ENCODE results near the gene NUP210. TPM values are rescaled to one million over a fixed set of nuclear protein-coding genes. Genes with fewer than 3 reads are reported as not detected.

The NUP210 gene
- total RNA-seq, 1 donor from 2014 or later: 3.0 TPM

DNA sequence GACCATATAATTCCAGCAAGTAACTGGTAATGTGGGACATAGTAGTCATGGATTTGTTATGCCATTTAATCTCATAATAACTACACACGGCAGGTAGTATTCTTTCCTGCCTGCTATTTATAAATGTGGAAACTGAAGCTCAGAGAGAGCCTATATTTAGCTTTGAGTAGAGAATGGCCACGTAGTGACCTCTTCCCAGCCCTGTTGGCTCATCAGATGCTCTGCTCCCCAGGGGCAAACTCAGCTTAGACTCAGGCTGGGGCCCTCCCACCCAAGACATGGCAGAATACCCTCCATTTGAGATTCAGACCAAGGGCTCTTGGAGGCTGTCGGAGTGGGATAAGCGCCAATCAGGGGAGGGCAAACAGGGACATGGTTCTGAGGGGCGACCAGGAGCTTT lies 42.7 kb upstream of the NUP210 start:
- TF ChIP-seq, protein P1, sequence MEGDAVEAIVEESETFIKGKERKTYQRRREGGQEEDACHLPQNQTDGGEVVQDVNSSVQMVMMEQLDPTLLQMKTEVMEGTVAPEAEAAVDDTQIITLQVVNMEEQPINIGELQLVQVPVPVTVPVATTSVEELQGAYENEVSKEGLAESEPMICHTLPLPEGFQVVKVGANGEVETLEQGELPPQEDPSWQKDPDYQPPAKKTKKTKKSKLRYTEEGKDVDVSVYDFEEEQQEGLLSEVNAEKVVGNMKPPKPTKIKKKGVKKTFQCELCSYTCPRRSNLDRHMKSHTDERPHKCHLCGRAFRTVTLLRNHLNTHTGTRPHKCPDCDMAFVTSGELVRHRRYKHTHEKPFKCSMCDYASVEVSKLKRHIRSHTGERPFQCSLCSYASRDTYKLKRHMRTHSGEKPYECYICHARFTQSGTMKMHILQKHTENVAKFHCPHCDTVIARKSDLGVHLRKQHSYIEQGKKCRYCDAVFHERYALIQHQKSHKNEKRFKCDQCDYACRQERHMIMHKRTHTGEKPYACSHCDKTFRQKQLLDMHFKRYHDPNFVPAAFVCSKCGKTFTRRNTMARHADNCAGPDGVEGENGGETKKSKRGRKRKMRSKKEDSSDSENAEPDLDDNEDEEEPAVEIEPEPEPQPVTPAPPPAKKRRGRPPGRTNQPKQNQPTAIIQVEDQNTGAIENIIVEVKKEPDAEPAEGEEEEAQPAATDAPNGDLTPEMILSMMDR (IDR thresholded peaks at IDR 0.05; ENCODE audit: unreplicated experiment): no peak
- Mint-ChIP-seq H3K9me3 (ENCODE audit: unreplicated experiment) (no peaks in the 10 kb centered on the region), H3K36me3 (ENCODE audit: low read depth, unreplicated experiment) (no peaks in the 10 kb centered on the region), H3K4me3 (ENCODE audit: unreplicated experiment) (no peak overlapping the region), H3K4me1 (ENCODE audit: unreplicated experiment) (no peaks in the 10 kb centered on the region), H3K27ac (ENCODE audit: unreplicated experiment) (no peak overlapping the region), H3K27me3 (ENCODE audit: unreplicated experiment) (no peaks in the 10 kb centered on the region)
- DNase-seq (ENCODE audit: low spot score): no peak

DNA sequence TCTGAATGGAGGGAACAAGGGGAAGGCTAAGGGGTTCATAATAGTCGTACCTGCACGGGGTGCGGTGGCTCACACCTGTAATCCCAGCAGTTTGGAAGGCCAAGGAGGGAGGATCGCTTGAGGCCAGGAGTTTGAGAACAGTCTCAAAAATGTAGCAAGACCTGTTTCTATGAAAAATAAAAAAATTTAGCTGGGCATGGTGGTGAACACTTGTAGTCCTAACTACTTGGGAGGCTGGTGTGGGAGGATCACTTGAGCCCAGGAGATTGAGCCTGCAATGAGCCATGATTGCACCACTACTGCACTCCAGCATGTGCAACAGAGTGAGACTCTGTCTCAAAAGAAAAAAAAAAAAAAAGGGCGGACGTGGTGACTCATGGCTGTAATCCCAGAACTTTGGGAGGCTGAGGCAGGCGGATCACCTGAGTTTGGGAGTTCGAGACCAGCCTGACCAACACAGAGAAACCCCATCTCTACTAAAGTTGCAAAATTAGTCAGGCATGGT lies 42.1 kb upstream of the NUP210 start:
- no peak for DNase-seq (ENCODE audit: low spot score)
- no peaks in the 10 kb centered on the region for H3K9me3 Mint-ChIP-seq (ENCODE audit: unreplicated experiment)
- TF ChIP-seq, protein P1 (IDR thresholded peaks at IDR 0.05; ENCODE audit: unreplicated experiment): no peak
- no peak overlapping the region for H3K27ac Mint-ChIP-seq (ENCODE audit: unreplicated experiment)
- no peaks in the 10 kb centered on the region for H3K27me3 Mint-ChIP-seq (ENCODE audit: unreplicated experiment)
- no peaks in the 10 kb centered on the region for H3K4me1 Mint-ChIP-seq (ENCODE audit: unreplicated experiment)
- no peak overlapping the region for H3K4me3 Mint-ChIP-seq (ENCODE audit: unreplicated experiment)
- H3K36me3 Mint-ChIP-seq (ENCODE audit: low read depth, unreplicated experiment): no peaks in the 10 kb centered on the region

DNA sequence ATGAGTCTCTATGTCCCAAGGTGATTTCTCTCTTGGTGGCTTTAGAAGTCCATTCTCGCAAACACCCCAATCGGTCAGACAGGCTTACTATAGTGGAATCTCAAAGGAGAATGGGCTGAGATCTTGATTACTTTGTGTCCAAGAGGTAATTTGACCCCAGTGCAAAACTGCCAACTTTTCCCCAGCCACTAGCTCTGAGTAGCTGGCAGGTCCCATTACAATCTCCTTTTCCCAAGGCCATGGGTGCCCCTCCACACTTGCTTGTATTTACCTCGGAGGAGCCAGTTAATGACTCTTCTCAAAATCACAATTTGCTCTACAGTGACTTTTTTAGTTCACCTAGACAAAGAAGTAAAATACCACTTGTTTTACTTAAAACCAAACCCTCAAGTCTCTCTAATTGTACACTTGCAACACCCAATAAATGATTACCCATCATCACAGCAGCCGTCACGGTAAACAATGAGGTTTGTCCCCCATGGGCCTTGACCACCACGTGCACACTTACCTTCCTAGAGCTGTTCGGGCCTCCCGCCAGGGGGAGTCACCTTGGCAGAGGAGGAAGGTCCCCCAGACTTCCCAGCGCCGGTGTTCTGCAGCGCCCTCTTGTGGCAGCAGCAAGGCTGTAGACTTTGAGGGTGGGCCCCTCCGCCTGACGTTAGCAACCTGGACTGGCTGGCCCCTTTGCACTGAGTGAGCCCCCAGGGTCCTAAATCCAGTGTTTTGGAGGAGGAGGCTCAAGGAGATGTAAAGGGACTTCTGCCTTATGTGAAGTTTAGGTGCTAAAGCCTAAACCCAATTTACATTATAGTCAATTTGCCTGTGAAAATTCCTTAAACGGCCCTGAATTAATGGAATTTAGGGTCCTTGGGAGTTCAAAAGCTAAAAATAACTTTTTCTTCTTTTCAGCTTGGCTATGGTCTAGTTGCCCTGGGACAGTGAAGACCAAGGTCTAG lies 41.3 kb upstream of the NUP210 start:
- no peaks in the 10 kb centered on the region for H3K9me3 Mint-ChIP-seq (ENCODE audit: unreplicated experiment)
- no peak overlapping the region for H3K27ac Mint-ChIP-seq (ENCODE audit: unreplicated experiment)
- H3K4me1 Mint-ChIP-seq (ENCODE audit: unreplicated experiment): no peaks in the 10 kb centered on the region
- H3K36me3 Mint-ChIP-seq (ENCODE audit: low read depth, unreplicated experiment): no peaks in the 10 kb centered on the region
- no peaks in the 10 kb centered on the region for H3K27me3 Mint-ChIP-seq (ENCODE audit: unreplicated experiment)
- DNase-seq (ENCODE audit: low spot score): peak; percentile 94
- TF ChIP-seq, protein P1 (IDR thresholded peaks at IDR 0.05; ENCODE audit: unreplicated experiment): peak; percentile 97
- no peak overlapping the region for H3K4me3 Mint-ChIP-seq (ENCODE audit: unreplicated experiment)

DNA sequence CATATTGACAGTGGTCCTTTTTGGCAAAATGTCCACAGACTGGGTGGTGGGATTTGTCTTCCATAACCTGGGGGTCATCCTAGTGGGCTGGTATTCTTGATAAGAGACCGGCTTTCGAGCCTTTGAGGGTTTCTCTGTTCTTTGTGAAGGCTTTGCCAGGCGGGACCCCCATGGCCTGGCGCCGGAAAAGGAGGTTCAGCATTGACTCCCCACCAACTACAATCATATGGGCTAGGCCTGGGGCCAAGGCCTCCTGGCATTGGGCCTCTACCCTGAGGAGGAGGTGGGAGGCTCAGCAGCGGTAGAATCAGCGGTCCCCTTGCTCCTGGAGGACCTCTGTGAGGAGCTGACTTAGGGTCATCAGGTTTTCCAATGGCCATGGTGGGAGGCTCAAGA lies 40.2 kb upstream of the NUP210 start:
- Mint-ChIP-seq H3K9me3 (ENCODE audit: unreplicated experiment) (no peaks in the 10 kb centered on the region), H3K27me3 (ENCODE audit: unreplicated experiment) (no peaks in the 10 kb centered on the region), H3K27ac (ENCODE audit: unreplicated experiment) (no peak overlapping the region), H3K4me1 (ENCODE audit: unreplicated experiment) (no peaks in the 10 kb centered on the region), H3K4me3 (ENCODE audit: unreplicated experiment) (no peak overlapping the region), H3K36me3 (ENCODE audit: low read depth, unreplicated experiment) (no peaks in the 10 kb centered on the region)
- TF ChIP-seq, protein P1 (IDR thresholded peaks at IDR 0.05; ENCODE audit: unreplicated experiment): no peak
- no peak for DNase-seq (ENCODE audit: low spot score)
